GM23338 (cell line): ENCODE measurements around the gene ANKRD50. TPM values are rescaled to one million over a fixed set of nuclear protein-coding genes. Genes with fewer than 3 reads are reported as not detected.

Source experiments
- ATAC-seq: fragments of 200-7000 bp; cut with Tn5 transposase; 3 replicates; pipeline ENCODE4 v1.9.1; 2020
- DNase-seq: peaks from one replicate; pipeline ENCODE4 v3.0.0-alpha.2; 2015; ENCODE audit warnings: low spot score
- H2AFZ ChIP-seq: fragments of 200-600 bp; sonication (generic); 2 replicates; pipeline ENCODE4 v1.8.0; 2016; ENCODE audit warnings: antibody characterized with exemption, mild to moderate bottlenecking, moderate library complexity
- H3F3A ChIP-seq: fragments of 200-600 bp; sonication (generic); replicated peaks from 2 replicates; pipeline ENCODE4 v1.8.0; 2017; ENCODE audit warnings: antibody characterized with exemption, mixed run types, low read depth
- H3K27ac ChIP-seq: fragments of 200-600 bp; sonication (generic); 2 replicates; pipeline ENCODE4 v1.6.1; 2016; ENCODE audit warnings: low read depth
- H3K27me3 ChIP-seq: fragments of 200-600 bp; sonication (generic); 2 replicates; pipeline ENCODE4 v1.8.0; 2016; ENCODE audit warnings: mild to moderate bottlenecking, mixed run types, moderate library complexity; ENCODE audit not compliant: insufficient read depth
- H3K36me3 ChIP-seq: fragments of 200-600 bp; sonication (generic); 2 replicates; pipeline ENCODE4 v1.8.0; 2016; ENCODE audit warnings: mild to moderate bottlenecking; ENCODE audit not compliant: insufficient read depth
- H3K4me1 ChIP-seq: fragments of 200-600 bp; sonication (generic); 2 replicates; pipeline ENCODE4 v1.8.0; 2016; ENCODE audit warnings: mild to moderate bottlenecking, moderate library complexity; ENCODE audit not compliant: insufficient read depth
- H3K4me2 ChIP-seq: fragments of 200-600 bp; sonication (generic); 2 replicates; pipeline ENCODE4 v1.7.1; 2017; ENCODE audit warnings: mixed run types
- H3K4me3 ChIP-seq: fragments of 200-600 bp; sonication (generic); 2 replicates; pipeline ENCODE4 v1.6.1; 2016; ENCODE audit warnings: mixed run types
- H3K79me2 ChIP-seq: fragments of 200-600 bp; sonication (generic); replicated peaks from 2 replicates; pipeline ENCODE4 v1.8.0; 2017; ENCODE audit warnings: mild to moderate bottlenecking; ENCODE audit not compliant: insufficient read depth
- H3K9me2 ChIP-seq: fragments of 200-600 bp; sonication (generic); 2 replicates; pipeline ENCODE4 v1.8.0; 2017; ENCODE audit not compliant: insufficient read depth
- H4K20me1 ChIP-seq: fragments of 200-600 bp; sonication (generic); replicated peaks from 2 replicates; pipeline ENCODE4 v1.8.0; 2017; ENCODE audit warnings: mild to moderate bottlenecking; ENCODE audit not compliant: insufficient read depth
- H3K27ac Mint-ChIP-seq: 2 replicates; pipeline ENCODE4 v1.8.0; 2020; ENCODE audit warnings: inconsistent platforms, mild to moderate bottlenecking, moderate library complexity, mixed read lengths
- H3K27me3 Mint-ChIP-seq: 3 replicates; pipeline ENCODE4 v1.8.0; 2022; ENCODE audit warnings: low read depth, mild to moderate bottlenecking, moderate library complexity, mixed read lengths, inconsistent platforms; ENCODE audit not compliant: insufficient read depth, poor library complexity
- H3K36me3 Mint-ChIP-seq: 3 replicates; pipeline ENCODE4 v1.8.0; 2021; ENCODE audit warnings: low read depth, mild to moderate bottlenecking, inconsistent platforms, moderate library complexity, mixed read lengths
- H3K4me1 Mint-ChIP-seq: 3 replicates; pipeline ENCODE4 v1.8.0; 2020; ENCODE audit warnings: mild to moderate bottlenecking, inconsistent platforms, mixed read lengths
- H3K4me3 Mint-ChIP-seq: 3 replicates; pipeline ENCODE4 v1.8.0; 2021; ENCODE audit warnings: moderate library complexity, mild to moderate bottlenecking, inconsistent platforms, mixed read lengths
- H3K9me3 Mint-ChIP-seq: 3 replicates; pipeline ENCODE4 v1.8.0; 2020; ENCODE audit warnings: moderate library complexity, mild to moderate bottlenecking, inconsistent platforms, mixed read lengths
- CREB1 ChIP-seq: fragments of 250-450 bp; sonication (Bioruptor Pico); IDR thresholded peaks from 2 replicates; pipeline ENCODE4 v1.5.0; 2020; ENCODE audit warnings: low read depth, mild to moderate bottlenecking, moderate library complexity
- ETS1 ChIP-seq: IDR thresholded peaks from 2 replicates; pipeline ENCODE4 v1.6.1; 2016; ENCODE audit warnings: antibody characterized with exemption
- EZH2 ChIP-seq: fragments of 200-600 bp; sonication (generic); IDR thresholded peaks from one replicate; pipeline ENCODE4 v1.8.0; 2017; ENCODE audit warnings: antibody characterized with exemption, mild to moderate bottlenecking, low read depth; ENCODE audit not compliant: unreplicated experiment
- EZH2phosphoT487 ChIP-seq: fragments of 200-600 bp; sonication (generic); IDR thresholded peaks from one replicate; pipeline ENCODE4 v1.8.1; 2018; ENCODE audit warnings: antibody characterized with exemption; ENCODE audit not compliant: unreplicated experiment
- JUNB ChIP-seq: IDR thresholded peaks from one replicate; pipeline ENCODE4 v1.6.1; 2016; ENCODE audit warnings: antibody characterized with exemption; ENCODE audit not compliant: unreplicated experiment
- NANOG ChIP-seq: IDR thresholded peaks from 2 replicates; pipeline ENCODE4 v1.6.1; 2016; ENCODE audit warnings: antibody characterized with exemption, borderline replicate concordance
- POLR2AphosphoS5 ChIP-seq: IDR thresholded peaks from 2 replicates; pipeline ENCODE4 v1.6.1; 2016; ENCODE audit warnings: antibody characterized with exemption, low read depth
- REST ChIP-seq: IDR thresholded peaks from one replicate; pipeline ENCODE4 v1.6.1; 2018; ENCODE audit warnings: antibody characterized with exemption; ENCODE audit not compliant: unreplicated experiment
- STAT1 ChIP-seq: IDR thresholded peaks from one replicate; pipeline ENCODE4 v1.6.1; 2016; ENCODE audit warnings: antibody characterized with exemption; ENCODE audit not compliant: unreplicated experiment
- ZNF114 ChIP-seq: fragments of 250-450 bp; sonication (Bioruptor Pico); IDR thresholded peaks from 2 replicates; pipeline ENCODE4 v1.5.0; 2020; ENCODE audit warnings: mild to moderate bottlenecking, moderate library complexity
- ZNF331 ChIP-seq: fragments of 250-450 bp; sonication (Bioruptor Pico); IDR thresholded peaks from 2 replicates; pipeline ENCODE4 v1.5.0; 2020; ENCODE audit warnings: low read depth, mild to moderate bottlenecking, moderate library complexity
- ZNF462 ChIP-seq: fragments of 250-450 bp; sonication (Bioruptor Pico); IDR thresholded peaks from 2 replicates; pipeline ENCODE4 v1.5.0; 2020; ENCODE audit warnings: mild to moderate bottlenecking, moderate library complexity
- polyA plus RNA-seq: library from polyadenylated mRNA; unstranded; fragments of >200 nt; fragmentation: Nextera tagmentation; extraction: Ambion mirVana; gene quantifications from 2 replicates; pipeline ENCODE4 v1.2.1, GENCODE V29; 2016
- total RNA-seq: library from RNA; depleted of rRNA; stranded (reverse); fragments of >200 nt; shearing (Covaris generic); gene quantifications from 2 replicates; pipeline ENCODE4 v1.2.3, GENCODE V29; 2014
- TF ChIP-seq, protein P1 (sequence below), 2 experiments: fragments of 200-600 bp in 1 of 2; sonication (generic) in 1 of 2; conservative IDR thresholded peaks; 2 replicates each; pipeline versions ENCODE4 v1.5.1 to v1.6.1; 2016 to 2017; ENCODE audit warnings: antibody characterized with exemption in 2 of 2, low read depth in 2 of 2, mild to moderate bottlenecking in 2 of 2, moderate library complexity in 1 of 2

ANKRD50 gene
- total and polyA plus RNA-seq, 2 experiments from 2014 or later, result 5.9 to 27.6 TPM

DNA sequence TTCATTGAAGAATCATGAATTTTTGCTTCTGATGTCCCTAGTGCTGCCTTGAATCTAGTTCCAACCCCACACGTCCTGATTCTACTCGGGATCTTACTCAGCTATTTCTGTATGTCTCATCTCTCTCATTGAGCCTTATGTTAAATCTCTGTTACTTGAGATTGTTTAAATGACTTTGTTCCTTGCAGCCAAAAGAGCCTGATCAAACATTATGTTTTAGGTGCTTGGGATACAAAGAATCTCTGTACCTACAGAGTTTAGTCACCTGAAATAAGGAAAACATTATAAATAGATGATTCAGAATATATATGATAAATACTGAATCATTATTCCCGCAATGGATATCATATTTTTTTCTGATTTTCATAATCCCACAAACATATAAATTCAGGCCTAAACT is 13.7 kb upstream of the ANKRD50 start:
- Mint-ChIP-seq H3K4me3 (no peak overlapping the region), H3K9me3 (peaks cover 7% of the 10 kb centered on the region), H3K27ac (no peak overlapping the region), H3K27me3 (no peaks in the 10 kb centered on the region), H3K36me3 (peaks cover 4% of the 10 kb centered on the region; the same call in 1 of the 3 replicates), H3K4me1 (no peaks in the 10 kb centered on the region)
- H3F3A ChIP-seq, result no peaks in the 10 kb centered on the region
- H4K20me1 ChIP-seq, result no peaks in the 10 kb centered on the region
- no peak overlapping the region for H2AFZ ChIP-seq
- no peaks in the 10 kb centered on the region for H3K9me2 ChIP-seq
- DNase-seq (no peak), ATAC-seq (no peak)
- no peaks in the 10 kb centered on the region for H3K27me3 ChIP-seq
- no peak overlapping the region for H3K27ac ChIP-seq
- H3K36me3 ChIP-seq, result no peaks in the 10 kb centered on the region
- TF ChIP-seq REST, result no peak
- TF ChIP-seq EZH2, result no peak
- no peak for TF ChIP-seq ZNF114 (CRISPR knock-in tag)
- TF ChIP-seq NANOG, result no peak
- TF ChIP-seq ZNF462, result no peak
- TF ChIP-seq JUNB, result no peak
- TF ChIP-seq EZH2phosphoT487, result no peak
- TF ChIP-seq, protein P1, sequence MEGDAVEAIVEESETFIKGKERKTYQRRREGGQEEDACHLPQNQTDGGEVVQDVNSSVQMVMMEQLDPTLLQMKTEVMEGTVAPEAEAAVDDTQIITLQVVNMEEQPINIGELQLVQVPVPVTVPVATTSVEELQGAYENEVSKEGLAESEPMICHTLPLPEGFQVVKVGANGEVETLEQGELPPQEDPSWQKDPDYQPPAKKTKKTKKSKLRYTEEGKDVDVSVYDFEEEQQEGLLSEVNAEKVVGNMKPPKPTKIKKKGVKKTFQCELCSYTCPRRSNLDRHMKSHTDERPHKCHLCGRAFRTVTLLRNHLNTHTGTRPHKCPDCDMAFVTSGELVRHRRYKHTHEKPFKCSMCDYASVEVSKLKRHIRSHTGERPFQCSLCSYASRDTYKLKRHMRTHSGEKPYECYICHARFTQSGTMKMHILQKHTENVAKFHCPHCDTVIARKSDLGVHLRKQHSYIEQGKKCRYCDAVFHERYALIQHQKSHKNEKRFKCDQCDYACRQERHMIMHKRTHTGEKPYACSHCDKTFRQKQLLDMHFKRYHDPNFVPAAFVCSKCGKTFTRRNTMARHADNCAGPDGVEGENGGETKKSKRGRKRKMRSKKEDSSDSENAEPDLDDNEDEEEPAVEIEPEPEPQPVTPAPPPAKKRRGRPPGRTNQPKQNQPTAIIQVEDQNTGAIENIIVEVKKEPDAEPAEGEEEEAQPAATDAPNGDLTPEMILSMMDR (conservative IDR thresholded peaks at IDR 0.05; ENCODE audit: low read depth in 2 of 2), result no peak
- no peak for TF ChIP-seq STAT1
- TF ChIP-seq CREB1, result no peak
- no peak for TF ChIP-seq ETS1
- no peak for TF ChIP-seq POLR2AphosphoS5
- no peak for TF ChIP-seq ZNF331 (CRISPR knock-in tag)
- H3K4me2 ChIP-seq, result no peak overlapping the region
- no peak overlapping the region for H3K4me3 ChIP-seq
- H3K79me2 ChIP-seq, result no peaks in the 10 kb centered on the region
- H3K4me1 ChIP-seq, result no peaks in the 10 kb centered on the region
